ENCODE data around the gene AQP1.

The AQP1 gene

GRCh38 chr7:30935569-30935877, 23.9 kb downstream of the AQP1 start:
- DNase-seq (ENCODE audit: low read depth in 2 of 2), result no peak

GRCh38 chr7:30936650-30937245, 25.1 kb downstream of the AQP1 start:
- DNase-seq (ENCODE audit: low read depth in 2 of 2), result no peak

- no peak for DNase-seq (ENCODE audit: low read depth in 2 of 2)
These were observed 25.8 kb downstream of the AQP1 start for GRCh38 chr7:30937416-30937815.

- DNase-seq (ENCODE audit: low read depth in 2 of 2), result peak; percentile 47 to 49
These were observed 27.0 kb downstream of the AQP1 start for GRCh38 chr7:30938435-30939316.

- DNase-seq (ENCODE audit: low read depth in 2 of 2), result no peak
These were observed 30.1 kb downstream of the AQP1 start for GRCh38 chr7:30941582-30942323.

GRCh38 chr7:30950197-30950596, 38.5 kb downstream of the AQP1 start:
- DNase-seq (ENCODE audit: low read depth in 2 of 2), result no peak

GRCh38 chr7:30954914-30955313, 43.3 kb downstream of the AQP1 start:
- no peak for DNase-seq (ENCODE audit: low read depth in 2 of 2)

GRCh38 chr7:30956704-30957103, 45.1 kb downstream of the AQP1 start:
- no peak for DNase-seq (ENCODE audit: low read depth in 2 of 2)

- no peak for DNase-seq (ENCODE audit: low read depth in 2 of 2)
These were observed 52.2 kb downstream of the AQP1 start, which contains the start of gene GHRHR for GRCh38 chr7:30963842-30964241. TSS of gene GHRHR (plus strand) at chr7:30963953. CDS start at chr7:30964069, 116 bp downstream.

- no peak for DNase-seq (ENCODE audit: low read depth in 2 of 2)
These were observed 53.7 kb downstream of the AQP1 start for GRCh38 chr7:30965372-30965771.

- no peak for DNase-seq (ENCODE audit: low read depth in 2 of 2)
These were observed 54.2 kb downstream of the AQP1 start for GRCh38 chr7:30965883-30966282.

GRCh38 chr7:30968294-30968693, 56.6 kb downstream of the AQP1 start:
- no peak for DNase-seq (ENCODE audit: low read depth in 2 of 2)

GRCh38 chr7:30968747-30969603, 57.3 kb downstream of the AQP1 start:
- no peak for DNase-seq (ENCODE audit: low read depth in 2 of 2)

- no peak for DNase-seq (ENCODE audit: low read depth in 2 of 2)
These were observed 57.9 kb downstream of the AQP1 start for GRCh38 chr7:30969604-30969970.

GRCh38 chr7:30970074-30970473, 58.4 kb downstream of the AQP1 start:
- DNase-seq (ENCODE audit: low read depth in 2 of 2), result no peak

GRCh38 chr7:30970594-30971094, 59.0 kb downstream of the AQP1 start:
- DNase-seq (ENCODE audit: low read depth in 2 of 2), result no peak

- DNase-seq (ENCODE audit: low read depth in 2 of 2), result no peak
These were observed 59.8 kb downstream of the AQP1 start for GRCh38 chr7:30971440-30971839.

GRCh38 chr7:30971840-30972563, 60.3 kb downstream of the AQP1 start:
- DNase-seq (ENCODE audit: low read depth in 2 of 2), result no peak

GRCh38 chr7:30973292-30973691, 61.6 kb downstream of the AQP1 start:
- no peak for DNase-seq (ENCODE audit: low read depth in 2 of 2)

- DNase-seq (ENCODE audit: low read depth in 2 of 2), result no peak
These were observed 62.3 kb downstream of the AQP1 start for GRCh38 chr7:30973791-30974604.

Data from stimulated activated CD8-positive, alpha-beta memory T cell treated with anti-CD3 and anti-CD28 coated beads, Interleukin-15, amount 100 ng/mL, for 48 hours (primary cell).